NT2/D1 (cell line): Measurements from ENCODE around the gene SSTR3.

Experiments
- SUZ12 ChIP-seq: IDR thresholded peaks from 2 replicates; pipeline ENCODE4 v1.6.1; 2011; ENCODE audit not compliant: insufficient read length, insufficient read depth; ENCODE audit errors: extremely low read depth
- YY1 ChIP-seq: IDR thresholded peaks from 2 replicates; pipeline ENCODE4 v1.6.1; 2011; ENCODE audit not compliant: insufficient read length, insufficient read depth
- ZNF274 ChIP-seq: IDR thresholded peaks from 2 replicates; pipeline ENCODE4 v1.6.1; 2011; ENCODE audit warnings: mild to moderate bottlenecking, low read depth, low read length

DNA sequence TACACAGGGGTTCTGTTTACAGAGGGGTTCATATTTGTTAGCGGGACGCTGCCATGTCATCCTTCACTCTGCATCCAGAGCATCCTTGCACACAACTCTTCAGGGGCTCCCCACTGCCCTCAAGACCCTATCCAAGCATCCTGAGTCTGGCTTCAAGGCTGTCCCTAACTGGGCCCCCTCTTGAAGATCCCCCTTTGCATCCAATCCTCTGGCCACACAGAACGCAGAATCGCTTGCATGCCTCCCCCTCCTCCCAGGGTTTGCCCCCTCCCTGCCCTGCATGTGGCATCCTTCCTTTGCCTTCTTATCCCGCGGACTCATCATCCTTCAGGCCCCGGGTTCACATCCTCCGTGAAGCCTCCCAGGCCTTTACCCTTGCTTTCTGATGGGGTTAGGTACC, 42.9 kb downstream of the SSTR3 start:
- no peak for TF ChIP-seq ZNF274
- TF ChIP-seq YY1, result no peak
- TF ChIP-seq SUZ12, result no peak
